Islet of Langerhans (tissue), 1 donor: Measurements from ENCODE around the gene ARL2BP.

Experiments used
- FAIRE-seq: peaks from one replicate; lab custom pipeline; 2011; peaks lifted over from hg19 to GRCh38; lab: Jason Lieb, UNC

Gene ARL2BP

DNA sequence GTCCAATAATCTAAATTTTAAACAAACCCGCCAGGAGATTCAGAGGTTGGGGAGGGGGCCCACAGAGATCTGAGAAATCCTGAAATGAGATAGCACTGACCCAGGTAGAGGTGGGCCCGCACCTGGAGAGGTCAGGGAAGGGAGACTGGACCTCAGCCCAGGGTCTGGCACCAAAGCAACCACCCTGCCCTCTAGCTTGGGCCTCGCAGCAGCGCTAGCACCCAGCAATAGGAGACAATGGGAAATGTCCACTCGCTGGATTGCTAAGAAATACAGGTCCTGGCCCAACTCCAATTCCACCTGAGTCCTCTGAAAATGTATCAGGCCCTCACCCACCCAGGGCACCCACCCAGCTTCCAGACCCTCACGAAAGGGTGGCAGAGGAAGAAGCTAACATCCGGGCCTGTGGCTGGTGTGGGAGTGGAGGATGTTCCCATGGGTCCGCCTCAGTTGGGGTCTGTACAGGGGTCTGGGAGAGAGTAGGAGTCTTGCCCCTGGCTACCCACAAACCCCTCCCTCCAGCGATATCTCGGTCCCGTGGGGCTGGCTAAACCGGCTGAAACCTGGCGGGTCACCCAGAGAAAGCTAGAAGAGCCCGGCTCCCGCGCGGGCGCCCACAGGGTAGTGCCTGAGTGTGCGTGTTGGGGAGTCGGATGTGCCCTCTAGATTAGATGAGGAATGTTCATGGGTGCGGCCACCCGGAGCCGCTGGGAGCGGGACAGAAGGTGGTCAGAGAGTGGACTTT lies 38.3 kb downstream of the ARL2BP start:
- no peak for FAIRE-seq

GRCh38 chr16:57283959-57284208 lies 38.8 kb downstream of the ARL2BP start:
- no peak for FAIRE-seq

DNA sequence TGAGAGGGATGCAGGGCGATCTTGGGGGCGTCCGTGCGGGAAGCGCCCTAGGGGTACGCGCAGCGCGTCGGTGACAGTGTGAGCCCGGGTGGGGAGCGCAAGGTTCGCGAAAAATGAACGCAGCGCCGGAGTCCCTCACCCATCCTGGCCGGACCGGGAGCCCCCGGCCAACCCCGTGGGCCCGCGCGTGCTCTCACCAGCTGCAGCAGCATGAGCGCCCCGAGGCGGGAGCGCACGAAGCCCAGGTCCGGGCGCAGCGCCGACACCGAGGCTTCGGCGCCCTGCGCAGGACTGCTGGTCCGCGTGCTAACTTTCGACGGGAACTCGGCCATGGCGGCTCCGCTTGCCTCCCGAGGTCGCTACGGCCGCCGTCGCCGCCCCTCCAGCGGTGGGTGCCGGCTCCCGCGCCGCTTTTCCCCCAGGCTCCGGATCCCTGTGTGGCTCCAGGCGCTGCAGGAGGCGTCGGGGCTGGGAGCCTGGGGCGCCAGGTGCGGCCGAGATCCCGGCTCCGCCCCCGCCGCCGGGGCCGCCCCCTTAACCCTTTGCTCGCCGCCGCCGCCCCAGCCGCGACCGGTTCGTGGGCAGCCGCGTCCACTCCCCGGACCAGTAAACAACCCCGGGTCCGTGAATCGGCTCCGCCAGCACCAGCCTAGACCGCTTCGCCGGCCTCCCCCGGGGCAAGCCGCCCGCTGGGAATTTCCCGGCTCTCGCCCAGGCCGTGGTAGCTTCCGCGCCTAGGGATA lies 39.3 kb downstream of the ARL2BP start, which contains the start of gene PLLP:
TSS of gene PLLP (minus strand) at position 464 of the 743 bp plus-strand sequence. CDS start at position 332, 132 bp downstream.
- FAIRE-seq, result no peak

- no peak for FAIRE-seq
Observed at GRCh38 chr16:57284952-57285363, 39.9 kb downstream of the ARL2BP start.

DNA sequence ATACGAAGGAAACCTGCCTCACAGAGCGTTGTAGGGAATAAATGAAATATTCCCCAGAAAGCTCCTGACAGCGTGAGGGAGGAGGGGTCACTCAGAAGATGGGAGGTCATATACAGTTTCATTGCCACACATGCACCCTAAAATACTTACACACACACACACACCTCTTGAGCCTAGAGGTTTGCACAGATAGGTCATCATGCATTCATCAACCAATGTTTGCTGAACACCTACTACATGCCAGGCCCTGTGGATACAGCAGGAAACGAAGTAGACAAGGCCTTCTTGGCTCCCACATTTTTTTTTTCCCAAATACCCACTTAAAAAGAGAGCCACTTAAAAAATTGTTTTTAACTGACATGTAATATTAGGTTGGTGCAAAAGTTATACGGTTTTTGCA lies 40.3 kb downstream of the ARL2BP start:
- no peak for FAIRE-seq

DNA sequence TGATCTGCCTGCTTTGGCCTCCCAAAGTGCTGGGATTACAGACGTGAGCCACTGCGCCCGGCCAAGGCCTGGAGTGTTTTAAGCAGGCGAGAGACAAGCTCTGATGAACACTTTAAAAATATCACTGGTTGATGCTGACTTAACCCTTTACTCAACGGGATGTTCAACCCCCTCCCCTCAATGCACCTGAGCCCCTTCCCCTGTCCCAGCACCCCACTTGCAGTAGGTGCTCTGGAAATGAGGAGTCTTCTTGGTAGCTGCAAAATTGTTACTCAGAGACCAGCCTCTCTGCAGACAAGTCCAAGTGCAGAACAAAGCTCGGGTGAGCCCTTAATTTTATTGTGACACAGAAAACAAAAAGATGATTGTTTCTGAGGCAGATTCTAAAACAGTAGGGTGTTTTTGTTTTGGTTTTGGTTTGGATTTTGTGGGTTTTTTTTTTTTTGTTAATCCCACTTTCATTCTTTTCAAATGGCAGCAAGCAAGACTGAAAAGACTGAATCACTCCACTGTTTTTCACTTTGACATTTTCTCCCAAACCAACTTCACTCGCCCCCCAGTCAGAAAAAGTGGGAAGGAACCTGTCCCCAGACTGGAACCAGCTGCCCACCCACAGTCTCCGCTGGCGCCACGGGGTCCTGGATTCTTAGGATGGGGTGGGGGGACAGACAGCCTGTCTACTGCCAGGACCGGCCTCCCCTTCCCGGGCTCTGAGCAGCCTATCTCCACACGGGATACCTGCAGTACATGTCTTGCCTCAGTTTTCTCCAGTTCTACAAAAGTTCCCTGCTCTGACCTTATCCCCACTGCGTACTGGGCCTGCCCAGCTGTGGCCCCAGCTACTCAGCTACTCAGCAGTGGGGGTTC lies 44.6 kb downstream of the ARL2BP start:
- no peak for FAIRE-seq

DNA sequence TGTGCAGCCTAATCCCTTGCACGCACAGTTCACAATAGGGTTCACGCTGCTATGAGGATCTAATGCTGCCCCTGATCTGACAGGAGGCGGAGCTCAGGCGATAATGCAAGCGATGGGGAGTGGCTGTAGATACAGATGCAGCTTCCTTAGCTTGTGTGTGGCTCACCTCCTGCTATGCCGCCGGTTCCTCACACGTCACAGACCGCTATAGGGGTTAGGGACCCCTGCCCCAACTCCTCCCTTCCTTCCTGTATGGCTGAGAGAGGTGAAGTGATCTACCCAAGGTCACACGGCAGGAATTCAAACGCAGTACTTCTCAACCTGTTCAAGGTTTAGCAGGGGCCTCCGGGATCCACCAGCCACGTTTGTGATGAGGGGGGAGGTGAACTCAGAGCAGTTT lies 52.8 kb downstream of the ARL2BP start:
- no peak for FAIRE-seq

DNA sequence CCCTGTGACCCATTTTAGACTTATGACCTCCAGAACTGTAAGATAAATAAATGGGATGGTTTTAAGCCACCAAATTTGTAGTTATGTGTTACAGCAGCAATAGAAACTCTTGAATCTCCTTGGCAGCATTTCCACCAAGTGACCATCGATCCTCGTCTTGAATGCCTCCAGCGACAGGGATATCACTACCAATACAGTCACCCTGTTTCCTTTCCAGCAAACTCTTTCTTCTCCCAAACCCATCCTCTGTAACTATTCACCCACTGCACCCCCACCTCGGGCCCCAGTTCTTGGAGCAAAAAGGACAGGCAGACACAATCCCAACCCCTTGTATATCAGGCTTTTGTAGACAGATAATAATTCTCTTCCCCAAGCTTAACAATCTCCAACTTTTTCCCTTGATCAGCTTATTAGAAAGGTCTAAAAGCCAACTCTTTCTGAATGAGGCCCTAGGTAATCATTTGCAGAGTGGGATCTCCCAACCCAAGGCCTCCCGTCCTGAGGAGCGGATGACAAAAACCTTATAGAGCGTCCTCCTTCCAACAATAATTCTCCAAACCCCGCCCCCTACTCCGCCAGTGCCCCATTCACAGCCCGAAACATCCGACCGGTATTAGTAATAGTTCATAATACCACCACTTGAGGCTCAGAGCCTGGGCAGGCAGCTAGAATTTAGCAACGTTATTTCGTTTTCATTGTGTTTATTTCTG lies 54.1 kb downstream of the ARL2BP start:
- no peak for FAIRE-seq

GRCh38 chr16:57299719-57300386 lies 54.8 kb downstream of the ARL2BP start:
- no peak for FAIRE-seq

- FAIRE-seq, result peak; percentile 75
Observed at GRCh38 chr16:57300387-57301125, 55.5 kb downstream of the ARL2BP start.

DNA sequence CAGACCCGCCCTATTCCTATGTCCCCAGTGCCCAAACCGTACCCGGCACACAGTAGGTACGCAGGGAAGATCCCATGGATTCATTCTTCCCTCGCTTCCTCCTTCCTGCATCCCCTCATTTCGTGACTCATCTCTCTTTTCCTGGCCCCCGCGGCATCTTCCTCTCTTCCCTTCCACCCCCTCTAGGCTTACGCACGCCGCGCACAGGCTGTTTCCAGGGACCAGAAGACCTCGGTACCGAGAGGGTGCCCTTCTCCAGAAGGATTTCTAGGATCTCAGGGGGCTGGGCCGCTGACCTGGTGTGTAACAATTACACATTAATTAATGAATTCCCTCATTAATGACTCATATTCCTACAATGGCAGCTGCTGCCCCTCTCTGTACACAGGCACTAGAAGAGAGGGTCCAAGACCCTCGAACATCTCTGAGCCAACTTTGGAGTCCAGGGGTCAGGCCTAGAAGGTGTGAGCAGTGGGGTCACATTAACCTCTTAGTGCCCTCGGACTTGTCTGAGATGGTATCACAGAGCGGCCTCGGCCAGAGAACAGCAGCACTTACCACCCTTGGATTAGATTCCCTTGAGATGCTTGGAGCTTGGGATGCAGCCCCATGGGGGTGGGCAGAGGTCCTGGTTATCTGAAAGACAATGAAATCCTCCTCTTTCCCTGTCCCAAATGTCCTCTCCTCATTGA lies 56.2 kb downstream of the ARL2BP start:
- no peak for FAIRE-seq
